Right cardiac atrium (tissue), 5 donors: ENCODE measurements around the gene FNDC1. TPM values are rescaled to one million over a fixed set of nuclear protein-coding genes. Genes with fewer than 3 reads are reported as not detected.

ENCODE experiments used
- ATAC-seq, 2 donors: fragments of 200-7000 bp; cut with Tn5 transposase; one replicate each; pipeline versions ENCODE4 v1.8.0 to v1.9.1; 2020; ENCODE audit warnings: moderate library complexity in 2 of 2, mild to moderate bottlenecking in 1 of 2
- DNase-seq, 3 donors: peaks; one replicate each; pipeline ENCODE4 v3.0.0-alpha.2; 2020
- H3K27ac ChIP-seq: one replicate; pipeline ENCODE4 v1.5.1; 2013; ENCODE audit warnings: mild to moderate bottlenecking, low read length, control low read depth, moderate library complexity
- H3K27me3 ChIP-seq: one replicate; pipeline ENCODE4 v1.6.1; 2013; ENCODE audit not compliant: control insufficient read depth, insufficient read depth
- H3K4me1 ChIP-seq: one replicate; pipeline ENCODE4 v1.6.1; 2013; ENCODE audit warnings: low read length; ENCODE audit not compliant: control insufficient read depth, insufficient read depth
- H3K4me3 ChIP-seq: one replicate; pipeline ENCODE4 v1.5.1; 2013; ENCODE audit warnings: low read length, control low read depth
- H3K9me3 ChIP-seq: one replicate; pipeline ENCODE4 v1.6.1; 2013; ENCODE audit warnings: low read length; ENCODE audit not compliant: control insufficient read depth
- WGBS: extraction: QIAGEN DNeasy Blood & Tissue Kit; methylation state at CpG from one replicate; pipeline ENCODE4 v1.1.7; 2013; 5-methylcytosine and 5-hydroxymethylcytosine counted together
- intact Hi-C, 4 donors: fragments of 100-400 bp; cut with DNase I; formaldehyde crosslinking; loops; one replicate each; pipeline versions ENCODE4 v1.11.0 to v1.14.0; 2022 to 2023
- polyA plus RNA-seq: library from polyadenylated mRNA; stranded (reverse); fragments of 200-250 nt; gene quantifications from one replicate; pipeline ENCODE4 v1.2.3, GENCODE V29; 2013
- total RNA-seq, 4 donors: library from RNA; stranded (reverse); fragmentation: NEBNext Ultra II Directional; extraction: Animal tissue kit (Norgen Biotek cat#: 25700); gene quantifications; one replicate each; pipeline ENCODE4 v1.2.1, GENCODE V29; 2021
- donor health status: healthy with polysubstance abuse.
- donor health status: DM: no; HTN: yes; CAD: no.
- donor health status: DM: no; HTN: no; CAD: no.
- donor health status: DM: no; HTN: yes; CAD: no; lungs with severe emphysema.
- donor health status: DM: yes; HTN: yes; CAD: no.

The FNDC1 gene
- total and polyA plus RNA-seq, 5 donors, result 0.07 to 1.3 (median 0.36) TPM

DNA sequence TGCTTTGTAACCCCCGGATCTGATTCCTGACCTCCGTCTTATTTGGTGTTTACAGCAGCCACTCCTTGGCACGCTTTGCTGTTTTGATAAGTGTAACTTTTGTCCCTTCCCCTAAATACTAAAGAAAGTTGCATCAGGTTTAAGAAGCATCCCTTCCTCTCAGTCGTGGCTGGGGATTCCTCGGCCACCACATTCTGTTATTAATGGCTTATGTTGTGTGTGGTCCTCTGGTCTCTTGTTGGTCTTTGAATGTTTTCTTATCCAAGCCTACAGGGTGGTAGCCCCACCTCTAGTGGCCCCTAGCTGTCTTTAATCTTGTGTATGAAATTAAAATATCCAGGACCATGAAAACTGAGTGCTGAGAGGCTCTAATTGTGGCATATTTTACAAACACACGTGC is 37.5 kb upstream of the FNDC1 start:
- DNase-seq (no peak), ATAC-seq (no peak)
- Histone ChIP-seq H3K4me1 (no peaks in the 10 kb centered on the region), H3K4me3 (no peak overlapping the region), H3K27me3 (no peaks in the 10 kb centered on the region), H3K9me3 (no peaks in the 10 kb centered on the region), H3K27ac (no peak overlapping the region)
- intact Hi-C loops, result loop anchor here (10.0 kb wide), 2 partner anchors 87 to 117 kb away; partner anchors contain the start of gene TAGAP (in 2 of the 4)
- 74% methylated on average over 6 of the region's 6 CpGs for WGBS

DNA sequence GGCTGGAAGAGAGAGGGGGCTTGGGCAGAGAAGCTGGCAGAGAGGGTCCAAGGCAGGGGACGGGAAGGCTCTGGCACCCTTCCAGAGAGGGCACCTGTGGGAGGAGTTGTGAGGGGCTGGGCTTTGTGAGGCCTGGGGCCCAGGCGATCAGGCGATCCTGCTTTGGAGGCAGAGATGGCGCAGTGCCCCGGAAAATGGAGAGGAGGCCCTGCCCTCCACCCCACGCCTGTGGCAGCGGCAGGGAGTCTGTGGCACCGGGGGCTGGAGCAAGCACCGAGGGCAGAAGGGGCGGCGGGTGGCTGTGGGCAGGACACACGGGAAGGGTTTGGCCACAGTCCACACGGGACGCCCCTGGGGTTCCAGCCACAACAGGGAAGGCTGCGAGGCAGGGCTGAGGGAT is 36.5 kb upstream of the FNDC1 start:
- Histone ChIP-seq H3K27me3 (no peaks in the 10 kb centered on the region), H3K9me3 (no peaks in the 10 kb centered on the region), H3K4me1 (no peaks in the 10 kb centered on the region), H3K4me3 (no peak overlapping the region), H3K27ac (no peak overlapping the region)
- intact Hi-C loops, result loop anchor here (10.0 kb wide), 2 partner anchors 88 to 118 kb away; partner anchors contain the start of gene TAGAP (in 2 of the 4)
- DNase-seq, result peak in 2 of 3 donors; percentile 45 to 56
- WGBS, result 88% methylated on average over 15 of the region's 15 CpGs
- ATAC-seq, result no peak

GRCh38 chr6:159134701-159135364 is 34.4 kb upstream of the FNDC1 start:
- intact Hi-C loops, result loop anchor here (2.0 to 10.0 kb wide), 3 partner anchors 90 to 120 kb away; partner anchors contain the start of gene TAGAP (in 2 of the 4)
- no peaks in the 10 kb centered on the region for H3K27me3 ChIP-seq
- ATAC-seq (peak; percentile 57 to 71), DNase-seq (peak; percentile 51 to 77 (median 61))
- WGBS, result 31% methylated on average over 9 of the region's 9 CpGs
- no peak overlapping the region for H3K4me3 ChIP-seq
- no peaks in the 10 kb centered on the region for H3K9me3 ChIP-seq
- H3K27ac ChIP-seq, result no peak overlapping the region
- no peaks in the 10 kb centered on the region for H3K4me1 ChIP-seq

- no peak for ATAC-seq
Observed at GRCh38 chr6:159137676-159138075, 31.5 kb upstream of the FNDC1 start.

DNA sequence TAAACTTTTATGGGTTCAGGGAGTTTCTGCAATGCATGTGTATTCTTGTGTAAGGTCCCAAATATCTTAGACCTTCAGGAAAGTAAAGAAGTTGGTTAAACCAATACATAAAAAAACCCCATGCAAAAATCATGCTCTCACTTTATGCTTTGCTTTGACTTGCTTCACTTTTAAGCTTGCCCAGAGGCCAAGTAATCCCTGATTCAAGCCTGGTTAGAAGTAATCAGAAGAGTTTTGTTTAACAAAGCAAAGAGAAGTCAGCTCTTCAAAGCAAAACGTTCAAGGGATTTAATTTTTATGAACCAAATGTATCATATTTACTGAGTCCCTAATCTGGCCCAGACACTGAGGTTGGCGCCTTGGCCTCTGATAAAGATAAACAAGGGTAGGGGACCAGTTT is 26.7 kb upstream of the FNDC1 start:
- Histone ChIP-seq H3K4me1 (no peaks in the 10 kb centered on the region), H3K9me3 (no peaks in the 10 kb centered on the region), H3K4me3 (no peak overlapping the region), H3K27me3 (no peaks in the 10 kb centered on the region), H3K27ac (no peak overlapping the region)
- 71% methylated on average over 2 of the region's 2 CpGs for WGBS
- intact Hi-C loops, result no loop called here
- DNase-seq (no peak), ATAC-seq (no peak)

More at GRCh38 chr6:159137676-159138075, 31.5 kb upstream of the FNDC1 start:
- Histone ChIP-seq H3K9me3 (no peaks in the 10 kb centered on the region), H3K27ac (no peak overlapping the region), H3K4me1 (no peaks in the 10 kb centered on the region), H3K4me3 (no peak overlapping the region), H3K27me3 (no peaks in the 10 kb centered on the region)
- 75% methylated on average over 5 of the region's 5 CpGs for WGBS
- intact Hi-C loops, result loop anchor here (10.0 kb wide), 2 partner anchors 93 to 123 kb away; partner anchors contain the start of gene TAGAP (in 2 of the 4)
- DNase-seq, result no peak

DNA sequence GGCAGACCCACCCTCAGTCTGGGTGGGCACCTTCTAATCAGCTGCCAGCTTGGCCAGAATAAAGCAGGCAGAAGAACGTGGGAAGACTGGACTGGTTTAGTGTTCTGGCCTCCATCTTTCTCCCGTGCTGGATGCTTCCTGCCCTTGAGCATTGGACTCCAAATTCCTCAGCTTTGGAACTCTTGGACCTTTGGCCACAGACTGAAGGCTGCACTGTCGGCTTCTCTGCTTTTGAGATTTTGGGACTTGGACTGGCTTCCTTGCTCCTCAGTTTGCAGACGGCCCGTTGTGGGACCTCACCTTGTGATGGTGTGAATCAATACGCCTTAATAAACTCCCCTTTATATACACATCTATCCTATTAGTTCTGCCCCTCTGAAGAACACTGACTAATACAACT is 20.6 kb upstream of the FNDC1 start:
- Histone ChIP-seq H3K9me3 (no peaks in the 10 kb centered on the region), H3K27me3 (no peaks in the 10 kb centered on the region), H3K4me1 (no peaks in the 10 kb centered on the region), H3K27ac (no peak overlapping the region), H3K4me3 (no peak overlapping the region)
- no peak for DNase-seq
- no peak for ATAC-seq
- intact Hi-C loops, result no loop called here
- 80% methylated on average over 6 of the region's 6 CpGs for WGBS

- intact Hi-C loops, result no loop called here
Observed at GRCh38 chr6:159149641-159150040, 19.6 kb upstream of the FNDC1 start.

GRCh38 chr6:159151266-159151855 is 17.8 kb upstream of the FNDC1 start:
- Histone ChIP-seq H3K9me3 (no peaks in the 10 kb centered on the region), H3K4me1 (no peaks in the 10 kb centered on the region), H3K4me3 (no peak overlapping the region), H3K27me3 (no peaks in the 10 kb centered on the region), H3K27ac (no peak overlapping the region)
- ATAC-seq (peak; percentile 40 to 44), DNase-seq (peak; percentile 41 to 73 (median 72))
- intact Hi-C loops, result no loop called here
- 25% methylated on average over 7 of the region's 7 CpGs for WGBS

More at GRCh38 chr6:159149641-159150040, 19.6 kb upstream of the FNDC1 start:
- no peaks in the 10 kb centered on the region for H3K27me3 ChIP-seq
- no peak overlapping the region for H3K4me3 ChIP-seq
- DNase-seq, result no peak
- 87% methylated on average over 8 of the region's 8 CpGs for WGBS
- no peaks in the 10 kb centered on the region for H3K9me3 ChIP-seq
- H3K27ac ChIP-seq, result no peak overlapping the region
- no peaks in the 10 kb centered on the region for H3K4me1 ChIP-seq
- no peak for ATAC-seq

GRCh38 chr6:159152041-159152440 is 17.2 kb upstream of the FNDC1 start:
- Histone ChIP-seq H3K27ac (no peak overlapping the region), H3K4me3 (no peak overlapping the region), H3K4me1 (no peaks in the 10 kb centered on the region), H3K9me3 (no peaks in the 10 kb centered on the region), H3K27me3 (no peaks in the 10 kb centered on the region)
- DNase-seq (no peak), ATAC-seq (no peak)
- 49% methylated on average over 1 of the region's 1 CpG for WGBS
- intact Hi-C loops, result no loop called here

- intact Hi-C loops, result no loop called here
- no peaks in the 10 kb centered on the region for H3K4me1 ChIP-seq
- H3K27ac ChIP-seq, result no peak overlapping the region
- no peaks in the 10 kb centered on the region for H3K9me3 ChIP-seq
- no peak overlapping the region for H3K4me3 ChIP-seq
- DNase-seq, result no peak
- WGBS, result 32% methylated on average over 2 of the region's 2 CpGs
- ATAC-seq, result no peak
- H3K27me3 ChIP-seq, result no peaks in the 10 kb centered on the region
Observed at GRCh38 chr6:159152782-159153181, 16.4 kb upstream of the FNDC1 start.

GRCh38 chr6:159155679-159156078 is 13.5 kb upstream of the FNDC1 start:
- H3K27ac ChIP-seq, result no peak overlapping the region
- WGBS, result 65% methylated on average over 2 of the region's 2 CpGs
- no peak for ATAC-seq
- intact Hi-C loops, result no loop called here
- no peaks in the 10 kb centered on the region for H3K4me1 ChIP-seq
- no peak for DNase-seq
- H3K9me3 ChIP-seq, result no peaks in the 10 kb centered on the region
- no peak overlapping the region for H3K4me3 ChIP-seq
- H3K27me3 ChIP-seq, result no peaks in the 10 kb centered on the region
